DND-41 (cell line): ENCODE data around the gene TLCD4.

Experiments
- CTCF ChIP-seq: IDR thresholded peaks from 2 replicates; pipeline ENCODE4 v1.5.1; 2012; ENCODE audit warnings: borderline replicate concordance, low read length, moderate library complexity, mild to moderate bottlenecking; ENCODE audit not compliant: poor library complexity, severe bottlenecking; ENCODE audit errors: extremely low read depth
- EZH2 ChIP-seq: IDR thresholded peaks from 3 replicates; pipeline ENCODE4 v1.6.1; 2012; ENCODE audit warnings: borderline replicate concordance, low read depth, mild to moderate bottlenecking, moderate library complexity, low read length, inconsistent platforms; ENCODE audit not compliant: severe bottlenecking

GRCh38 chr1:95080879-95081278 lies 36.3 kb upstream of the TLCD4 start:
- TF ChIP-seq CTCF (no peak), EZH2 (no peak)
